GM19468 (cell line): ENCODE data around the gene LIN7C.
"Not testable (repeated sequence)": the region's sequence is repeated elsewhere in the genome, so short reads cannot be mapped to it uniquely, and the experiment has no call there.

Experiments used
- ATAC-seq: cut with Tn5 transposase; IDR thresholded peaks from one replicate; pipeline ENCODE4 v1.9.1; 2021; ENCODE audit warnings: mild to moderate bottlenecking, moderate library complexity, moderate number of reproducible peaks; ENCODE audit not compliant: unreplicated experiment; ENCODE audit errors: extremely low read depth

LIN7C gene, protein sequence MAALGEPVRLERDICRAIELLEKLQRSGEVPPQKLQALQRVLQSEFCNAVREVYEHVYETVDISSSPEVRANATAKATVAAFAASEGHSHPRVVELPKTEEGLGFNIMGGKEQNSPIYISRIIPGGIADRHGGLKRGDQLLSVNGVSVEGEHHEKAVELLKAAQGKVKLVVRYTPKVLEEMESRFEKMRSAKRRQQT

GRCh38 chr11:27506200-27507182 is at the start of gene LIN7C:
TSS of gene LIN7C (minus strand) at chr11:27506769. CDS start at chr11:27506752, 17 bp downstream.
- ATAC-seq = peak; percentile 95

DNA sequence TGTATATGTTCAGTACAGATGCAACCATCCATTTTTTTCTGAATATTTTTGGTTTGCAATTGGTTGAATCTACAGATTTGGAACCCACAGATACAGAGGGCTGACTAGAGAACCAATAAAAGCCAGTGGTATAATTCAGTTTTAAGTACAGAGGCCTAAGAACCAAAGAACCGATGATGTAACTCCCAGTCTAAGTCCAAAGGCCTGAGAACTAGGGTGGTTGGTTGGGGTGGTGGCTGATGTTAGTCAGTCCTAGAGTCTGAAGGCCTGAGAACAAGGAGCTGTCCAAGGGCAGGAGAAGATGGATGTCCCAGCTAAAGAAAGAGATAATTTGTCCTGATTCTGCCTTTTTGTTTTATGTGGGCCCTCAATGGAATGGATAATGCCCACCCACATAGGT is 48.7 kb upstream of the LIN7C start:
- ATAC-seq = no peak

- ATAC-seq = no peak
Observed at GRCh38 chr11:27553186-27553585, 46.6 kb upstream of the LIN7C start.

- ATAC-seq = no peak
Observed at GRCh38 chr11:27552341-27552740, 45.8 kb upstream of the LIN7C start.

DNA sequence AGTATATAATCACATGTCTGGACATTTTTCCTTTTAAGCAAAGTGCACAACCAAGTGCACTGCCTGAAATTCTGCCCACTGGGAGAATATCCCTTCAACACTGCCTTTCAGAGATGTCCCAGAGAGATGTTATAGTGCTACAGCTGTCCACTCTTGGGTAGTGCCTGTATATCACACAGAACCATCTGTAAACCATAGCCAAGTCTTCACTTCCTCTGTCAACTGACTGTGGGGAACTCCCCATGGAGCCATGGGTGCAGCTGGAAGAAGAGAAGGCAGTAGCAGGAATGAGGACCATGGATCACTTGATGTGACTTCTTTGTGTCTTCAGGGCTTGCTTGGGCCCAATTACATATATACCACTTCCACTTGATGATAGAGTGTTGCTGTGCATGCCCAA is 44.6 kb upstream of the LIN7C start:
- ATAC-seq = no peak

DNA sequence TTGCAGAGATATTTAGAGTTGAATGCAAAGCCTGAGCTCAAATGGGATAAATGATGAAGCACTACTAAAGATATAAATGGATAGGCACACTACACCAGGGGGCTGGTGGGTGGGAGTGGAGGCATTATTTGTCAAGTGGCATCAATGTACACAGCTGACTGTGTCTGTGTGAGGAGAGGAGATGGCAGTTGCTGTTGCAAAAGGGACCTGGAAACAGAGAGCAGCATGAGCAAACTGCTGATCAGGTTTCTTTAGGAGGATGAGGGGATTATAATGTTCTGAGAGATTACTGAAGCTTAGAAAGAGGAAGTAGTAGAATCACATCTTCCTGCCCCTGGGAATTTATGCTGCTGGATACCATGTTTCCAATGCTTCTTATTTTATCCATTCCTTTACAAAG is 39.4 kb upstream of the LIN7C start:
- ATAC-seq = no peak

- no peak for ATAC-seq
Observed at GRCh38 chr11:27545035-27545434, 38.5 kb upstream of the LIN7C start.

DNA sequence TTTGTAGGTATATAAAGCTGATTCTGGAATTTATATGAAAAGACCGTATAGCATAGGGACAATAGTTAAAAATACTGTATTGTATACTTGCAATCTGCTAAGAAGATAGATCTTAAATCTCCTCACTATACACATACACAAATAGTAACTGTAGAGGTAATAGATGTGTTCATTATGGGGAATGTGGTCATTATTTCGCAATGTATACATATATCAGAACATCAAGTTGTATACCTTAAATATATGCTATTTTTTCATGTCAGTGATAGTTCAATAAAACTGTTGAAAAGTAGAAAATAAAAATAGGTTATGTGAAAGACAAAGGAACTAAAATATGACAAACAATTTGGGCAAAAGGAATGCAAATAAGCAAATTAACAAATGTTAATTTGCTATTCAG is 35.2 kb upstream of the LIN7C start:
- ATAC-seq = no peak

DNA sequence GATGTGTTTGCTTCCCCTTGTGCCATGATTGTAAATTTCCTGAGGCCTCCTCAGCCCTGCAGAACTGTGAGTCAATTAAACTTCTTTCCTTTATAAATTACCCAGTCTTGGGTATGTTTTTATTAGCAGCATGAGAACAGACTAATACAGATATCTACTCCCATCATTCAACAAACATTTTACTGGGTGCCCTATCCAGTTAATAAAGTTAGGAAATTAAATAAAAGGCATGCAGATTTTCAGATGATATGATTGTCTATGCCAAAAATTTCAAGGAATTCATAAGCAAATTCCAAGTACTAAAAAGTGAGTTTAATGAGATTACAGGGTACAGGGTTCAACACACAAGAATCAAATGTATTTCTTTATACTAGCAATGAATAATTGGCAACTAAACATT is 33.5 kb upstream of the LIN7C start:
- no peak for ATAC-seq

- ATAC-seq = no peak
Observed at GRCh38 chr11:27535103-27535502, 28.5 kb upstream of the LIN7C start.

DNA sequence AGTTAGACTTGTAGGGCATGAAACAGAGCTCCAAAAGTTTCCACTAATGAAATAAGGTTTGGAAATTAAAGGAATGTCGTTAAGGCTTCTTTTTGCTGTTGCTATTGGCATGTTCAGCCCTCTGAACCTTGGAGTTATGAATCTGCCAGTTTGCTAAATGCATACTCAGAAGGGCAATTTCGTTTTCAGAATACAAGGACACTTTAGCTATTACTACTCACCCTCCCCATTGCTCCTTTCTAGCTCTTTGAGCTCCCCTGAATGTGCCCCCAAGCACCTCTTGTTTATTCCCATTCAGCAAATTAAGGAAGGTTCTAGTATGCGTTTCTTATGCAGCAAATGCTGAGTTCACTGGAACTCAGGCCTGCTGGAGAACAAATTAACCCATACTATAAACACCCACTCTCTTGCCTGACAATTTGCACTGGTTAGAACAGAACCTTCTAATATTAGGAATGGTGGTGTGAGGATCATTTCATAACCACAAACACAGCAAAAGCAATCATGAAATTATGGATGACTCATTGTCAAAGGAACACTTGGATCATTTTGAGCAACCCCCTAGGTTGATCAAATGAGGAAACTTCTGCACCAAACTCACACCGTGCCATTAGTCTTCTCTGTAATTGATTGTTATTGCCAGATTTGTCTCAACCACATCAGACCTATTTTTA is 26.2 kb upstream of the LIN7C start:
- no peak for ATAC-seq

DNA sequence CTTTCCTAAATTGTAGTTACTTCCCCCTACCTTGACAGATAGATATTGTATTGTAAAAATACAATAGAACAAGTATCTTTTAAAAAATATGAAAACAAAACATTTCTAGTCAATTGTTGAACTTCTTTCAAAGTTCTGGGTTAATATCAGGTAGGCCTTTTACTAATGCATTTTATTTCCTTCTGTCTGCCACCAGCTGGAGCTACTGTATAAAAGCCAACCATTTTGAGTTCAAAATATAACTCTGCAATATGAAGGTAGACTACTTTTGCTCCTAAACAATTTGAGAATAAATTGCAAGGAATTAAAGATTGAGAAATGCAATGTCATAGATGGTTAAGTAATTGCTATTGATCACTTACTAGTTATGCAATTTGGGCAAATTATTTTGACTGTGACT is 22.1 kb upstream of the LIN7C start:
- no peak for ATAC-seq

DNA sequence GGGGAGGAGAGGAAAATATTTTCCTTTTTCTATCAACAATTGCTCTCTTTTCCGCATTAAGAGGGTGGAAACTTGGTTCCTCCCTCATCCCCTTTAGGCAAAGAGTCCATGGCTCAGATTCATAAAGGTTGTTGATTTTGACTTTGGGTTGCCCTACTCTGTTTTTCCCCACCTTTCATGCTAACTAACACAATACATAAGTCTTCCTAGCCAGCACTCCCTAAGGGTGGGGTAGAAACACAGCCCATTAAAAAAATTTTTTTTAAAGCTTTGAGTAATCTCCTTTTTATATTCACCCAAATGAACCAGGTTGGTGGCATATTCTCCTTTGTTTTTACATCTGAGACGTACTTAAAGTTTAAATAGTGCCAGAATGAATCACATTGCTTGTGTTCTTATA is 20.0 kb upstream of the LIN7C start:
- ATAC-seq = no peak

DNA sequence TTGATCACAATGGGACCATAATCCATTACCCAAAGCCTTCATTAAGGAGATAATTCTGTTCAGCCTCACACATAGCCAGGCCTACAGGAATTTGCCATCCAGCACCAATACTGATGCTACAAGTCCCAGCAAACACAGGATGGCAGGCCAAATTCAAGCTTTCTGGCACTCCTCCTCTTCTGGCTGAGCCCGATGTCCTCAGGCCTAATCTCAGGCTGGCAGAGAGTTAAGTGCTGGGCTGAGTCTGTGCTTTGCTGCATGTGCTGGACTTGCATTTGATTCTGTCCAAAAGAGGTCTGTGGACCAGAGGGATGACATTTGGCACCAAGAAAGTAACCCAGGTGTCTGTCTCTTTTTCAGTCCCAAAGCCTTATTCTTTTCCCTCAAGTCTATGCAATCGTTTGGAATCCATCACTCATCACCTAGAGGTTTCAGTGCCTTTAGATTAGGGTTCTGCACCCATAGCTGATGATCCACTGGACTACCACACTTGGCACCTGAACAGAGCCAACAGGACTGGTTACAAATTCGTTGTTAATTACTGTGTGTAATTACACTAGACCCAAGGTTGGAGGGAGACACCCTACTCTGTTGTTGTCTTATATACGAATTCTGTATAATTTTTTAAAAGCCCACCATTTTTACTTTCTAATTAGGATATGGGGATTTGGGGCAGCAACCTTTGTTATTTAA is 19.4 kb upstream of the LIN7C start:
- no peak for ATAC-seq

- ATAC-seq = no peak
Observed at GRCh38 chr11:27524155-27524554, 17.6 kb upstream of the LIN7C start.

GRCh38 chr11:27520226-27520625 is 13.7 kb upstream of the LIN7C start:
- no peak for ATAC-seq

GRCh38 chr11:27518518-27518917 is 11.9 kb upstream of the LIN7C start:
- ATAC-seq = no peak

- not testable (repeated sequence) for ATAC-seq
Observed at GRCh38 chr11:27517490-27517889, 10.9 kb upstream of the LIN7C start.

- ATAC-seq = no peak
Observed at GRCh38 chr11:27514558-27514957, 8.0 kb upstream of the LIN7C start.

- no peak for ATAC-seq
Observed at GRCh38 chr11:27514076-27514475, 7.5 kb upstream of the LIN7C start.
